Mammary epithelial cell (primary cell): Measurements from ENCODE around the gene LHFPL3.

ENCODE experiments used
- CTCF ChIP-seq, 2 donors: IDR thresholded peaks in 1 of 2; conservative IDR thresholded peaks in 1 of 2; 2 replicates each; pipeline ENCODE4 v1.5.1; 2011 to 2012; ENCODE audit warnings: inconsistent platforms in 2 of 2, low read length in 2 of 2, mild to moderate bottlenecking in 2 of 2, control low read depth in 1 of 2, low read depth in 1 of 2; ENCODE audit not compliant: insufficient read depth in 1 of 2; ENCODE audit errors: extremely low read depth in 1 of 2
- EZH2 ChIP-seq: IDR thresholded peaks from 2 replicates; pipeline ENCODE4 v1.6.1; 2012; ENCODE audit warnings: low read length, inconsistent platforms, borderline replicate concordance

GRCh38 chr7:104327534-104327933, 869 bp upstream of the LHFPL3 start:
- TF ChIP-seq CTCF (conservative IDR thresholded peaks at IDR 0.05 in 1 of 2, IDR thresholded peaks at IDR 0.05 in 1 of 2; ENCODE audit: extremely low read depth in 1 of 2, insufficient read depth in 1 of 2, low read depth in 1 of 2, low read length in 2 of 2) (no peak), EZH2 (no peak)
